ENCODE results near the gene POLA2.

DNA sequence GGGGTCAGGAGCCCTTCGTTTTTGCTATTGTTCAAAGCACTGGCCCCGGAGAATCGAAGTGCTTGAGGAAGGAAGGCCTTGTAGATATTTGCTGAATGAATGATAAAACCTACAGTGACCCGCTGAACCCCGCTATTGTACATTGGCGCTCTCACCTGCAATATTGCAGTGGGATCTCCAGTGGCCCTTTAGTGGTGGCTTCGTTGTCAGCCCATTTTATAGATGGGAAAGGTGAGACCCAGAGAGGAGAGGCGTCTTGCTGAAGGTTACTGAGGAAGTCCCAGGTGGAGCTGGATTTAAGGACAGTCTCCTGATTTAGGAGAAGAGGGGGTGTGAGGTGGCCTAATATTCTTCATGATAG is 54.1 kb downstream of the POLA2 start:
- no peak for TF ChIP-seq NFE2 (IDR thresholded peaks at IDR 0.05; ENCODE audit: low read depth)
- TF ChIP-seq, protein P1, sequence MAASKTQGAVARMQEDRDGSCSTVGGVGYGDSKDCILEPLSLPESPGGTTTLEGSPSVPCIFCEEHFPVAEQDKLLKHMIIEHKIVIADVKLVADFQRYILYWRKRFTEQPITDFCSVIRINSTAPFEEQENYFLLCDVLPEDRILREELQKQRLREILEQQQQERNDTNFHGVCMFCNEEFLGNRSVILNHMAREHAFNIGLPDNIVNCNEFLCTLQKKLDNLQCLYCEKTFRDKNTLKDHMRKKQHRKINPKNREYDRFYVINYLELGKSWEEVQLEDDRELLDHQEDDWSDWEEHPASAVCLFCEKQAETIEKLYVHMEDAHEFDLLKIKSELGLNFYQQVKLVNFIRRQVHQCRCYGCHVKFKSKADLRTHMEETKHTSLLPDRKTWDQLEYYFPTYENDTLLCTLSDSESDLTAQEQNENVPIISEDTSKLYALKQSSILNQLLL (CRISPR knock-in tag; IDR thresholded peaks at IDR 0.05; ENCODE audit: borderline replicate concordance): no peak
- no peak for TF ChIP-seq TBP (optimal IDR thresholded peaks at IDR 0.05; ENCODE audit: low read depth, low read length)
- TF ChIP-seq FOS (IDR thresholded peaks at IDR 0.05; ENCODE audit: extremely low read depth, insufficient read length): no peak
- no peak for TF ChIP-seq NCOA6 (IDR thresholded peaks at IDR 0.05)
- no peak for TF ChIP-seq POLR2AphosphoS5 (IDR thresholded peaks at IDR 0.05; ENCODE audit: control insufficient read depth, insufficient read depth, low read depth, low read length)
- no peak for TF ChIP-seq HMG20B (CRISPR knock-in tag; IDR thresholded peaks at IDR 0.05)
- no peak for TF ChIP-seq FIP1L1 (IDR thresholded peaks at IDR 0.05; ENCODE audit: low read depth, low read length, poor library complexity, severe bottlenecking)
- no peak for TF ChIP-seq ELF1 (tag; IDR thresholded peaks at IDR 0.05)
- TF ChIP-seq, protein P2, sequence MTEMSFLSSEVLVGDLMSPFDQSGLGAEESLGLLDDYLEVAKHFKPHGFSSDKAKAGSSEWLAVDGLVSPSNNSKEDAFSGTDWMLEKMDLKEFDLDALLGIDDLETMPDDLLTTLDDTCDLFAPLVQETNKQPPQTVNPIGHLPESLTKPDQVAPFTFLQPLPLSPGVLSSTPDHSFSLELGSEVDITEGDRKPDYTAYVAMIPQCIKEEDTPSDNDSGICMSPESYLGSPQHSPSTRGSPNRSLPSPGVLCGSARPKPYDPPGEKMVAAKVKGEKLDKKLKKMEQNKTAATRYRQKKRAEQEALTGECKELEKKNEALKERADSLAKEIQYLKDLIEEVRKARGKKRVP (CRISPR knock-in tag; IDR thresholded peaks at IDR 0.05): no peak
